Astrocyte of the cerebellum (primary cell): ENCODE data around the gene IP6K3.

Experiments
- DNase-seq: peaks from one replicate; pipeline ENCODE4 v3.0.0-alpha.2; 2011; ENCODE audit warnings: low read depth
- H3K4me3 ChIP-seq: 2 replicates; pipeline ENCODE4 v1.5.1; 2011; ENCODE audit warnings: mild to moderate bottlenecking, low read depth, low read length, moderate library complexity
- in situ Hi-C: cut with HindIII; loops from 2 replicates; pipeline ENCODE4 v1.10.0; 2017; ENCODE audit warnings: low sequenced_read_pairs
- TF ChIP-seq, protein P1 (sequence below): IDR thresholded peaks from 2 replicates; pipeline ENCODE4 v1.5.1; 2012; ENCODE audit warnings: low read length, low read depth, moderate library complexity, mild to moderate bottlenecking; ENCODE audit errors: missing control alignments

The IP6K3 gene

DNA sequence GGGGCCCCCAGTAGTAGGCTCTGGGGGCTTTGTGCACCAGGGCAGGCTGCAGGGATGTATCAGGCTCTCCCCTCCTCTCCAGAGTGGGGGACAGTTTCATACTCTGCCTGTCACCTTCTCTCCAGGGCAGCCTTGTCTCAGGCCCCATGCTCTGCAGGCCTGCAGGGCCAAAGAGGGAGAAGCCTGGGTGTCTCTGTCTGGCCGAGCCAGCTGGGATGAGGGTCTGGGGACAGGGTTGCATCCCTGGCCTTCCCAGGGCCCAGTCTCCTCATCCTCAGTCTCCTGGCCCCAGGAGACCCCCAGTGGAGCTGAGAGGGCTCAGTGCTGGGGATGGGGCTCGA is 14.8 kb upstream of the IP6K3 start:
- in situ Hi-C loops: loop anchor here (10.0 kb wide), 1 partner anchor 177 kb away; the partner anchor contains the start of gene BAK1
- TF ChIP-seq, protein P1, sequence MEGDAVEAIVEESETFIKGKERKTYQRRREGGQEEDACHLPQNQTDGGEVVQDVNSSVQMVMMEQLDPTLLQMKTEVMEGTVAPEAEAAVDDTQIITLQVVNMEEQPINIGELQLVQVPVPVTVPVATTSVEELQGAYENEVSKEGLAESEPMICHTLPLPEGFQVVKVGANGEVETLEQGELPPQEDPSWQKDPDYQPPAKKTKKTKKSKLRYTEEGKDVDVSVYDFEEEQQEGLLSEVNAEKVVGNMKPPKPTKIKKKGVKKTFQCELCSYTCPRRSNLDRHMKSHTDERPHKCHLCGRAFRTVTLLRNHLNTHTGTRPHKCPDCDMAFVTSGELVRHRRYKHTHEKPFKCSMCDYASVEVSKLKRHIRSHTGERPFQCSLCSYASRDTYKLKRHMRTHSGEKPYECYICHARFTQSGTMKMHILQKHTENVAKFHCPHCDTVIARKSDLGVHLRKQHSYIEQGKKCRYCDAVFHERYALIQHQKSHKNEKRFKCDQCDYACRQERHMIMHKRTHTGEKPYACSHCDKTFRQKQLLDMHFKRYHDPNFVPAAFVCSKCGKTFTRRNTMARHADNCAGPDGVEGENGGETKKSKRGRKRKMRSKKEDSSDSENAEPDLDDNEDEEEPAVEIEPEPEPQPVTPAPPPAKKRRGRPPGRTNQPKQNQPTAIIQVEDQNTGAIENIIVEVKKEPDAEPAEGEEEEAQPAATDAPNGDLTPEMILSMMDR: no peak
- no peak overlapping the region for H3K4me3 ChIP-seq
- no peak for DNase-seq

DNA sequence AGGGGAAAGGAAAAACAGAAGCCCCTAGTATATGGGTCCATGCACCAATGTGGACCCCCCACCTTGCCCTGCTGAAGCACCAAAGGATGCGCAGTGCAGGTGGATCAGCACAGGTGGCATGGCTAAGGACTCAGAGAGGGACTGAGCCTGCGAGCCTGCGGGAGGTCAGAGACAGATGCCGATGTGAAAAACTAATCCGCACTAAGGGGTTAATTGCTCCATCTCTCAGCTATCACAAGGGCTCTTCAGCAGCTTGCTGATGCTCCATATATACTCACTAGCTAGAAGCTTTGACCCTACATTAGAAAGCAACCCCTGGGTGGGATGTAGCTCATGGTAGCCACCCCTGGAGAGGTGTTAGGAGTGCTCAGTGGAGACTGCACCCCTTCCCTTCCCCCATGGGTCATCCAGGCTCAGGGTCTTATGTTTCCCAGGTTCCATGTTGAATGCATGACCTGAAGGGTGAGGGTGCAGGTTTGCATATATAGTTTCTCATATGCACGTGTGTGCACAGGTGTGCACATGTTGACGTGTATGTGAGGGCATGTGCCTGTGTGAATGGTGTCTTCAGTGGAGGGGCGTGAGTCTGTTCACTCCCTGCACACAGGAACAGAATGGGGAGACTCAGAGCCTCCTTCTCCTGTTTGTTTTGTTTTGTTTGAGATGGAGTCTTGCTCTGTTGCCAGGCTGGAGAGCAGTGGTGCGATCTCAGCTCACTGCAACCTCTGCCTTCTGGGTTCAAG is 13.4 kb upstream of the IP6K3 start:
- in situ Hi-C loops: loop anchor here (10.0 kb wide), 1 partner anchor 175 kb away; the partner anchor contains the start of gene BAK1
- H3K4me3 ChIP-seq: no peak overlapping the region
- TF ChIP-seq, protein P1: no peak
- no peak for DNase-seq

DNA sequence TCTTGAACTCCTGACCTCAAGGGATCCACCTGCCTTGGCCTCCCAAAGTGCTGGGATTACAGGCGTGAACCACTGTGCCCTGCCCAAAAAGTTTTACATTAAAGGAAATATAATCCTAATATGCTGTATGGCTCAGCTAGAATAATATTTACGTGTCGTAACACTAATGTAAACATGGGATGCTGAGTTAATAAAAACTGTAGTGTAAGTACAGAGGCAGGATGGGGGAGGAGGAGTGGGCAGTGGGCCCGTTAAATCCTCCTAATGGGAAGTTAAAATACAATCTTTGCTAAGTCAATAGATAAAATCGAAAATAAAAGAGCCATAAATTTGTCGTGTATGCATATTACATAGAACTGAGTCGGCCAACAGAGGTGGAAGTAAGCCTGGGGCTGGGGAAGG is 12.1 kb upstream of the IP6K3 start:
- TF ChIP-seq, protein P1: no peak
- in situ Hi-C loops: no loop called here
- DNase-seq: no peak
- no peak overlapping the region for H3K4me3 ChIP-seq

DNA sequence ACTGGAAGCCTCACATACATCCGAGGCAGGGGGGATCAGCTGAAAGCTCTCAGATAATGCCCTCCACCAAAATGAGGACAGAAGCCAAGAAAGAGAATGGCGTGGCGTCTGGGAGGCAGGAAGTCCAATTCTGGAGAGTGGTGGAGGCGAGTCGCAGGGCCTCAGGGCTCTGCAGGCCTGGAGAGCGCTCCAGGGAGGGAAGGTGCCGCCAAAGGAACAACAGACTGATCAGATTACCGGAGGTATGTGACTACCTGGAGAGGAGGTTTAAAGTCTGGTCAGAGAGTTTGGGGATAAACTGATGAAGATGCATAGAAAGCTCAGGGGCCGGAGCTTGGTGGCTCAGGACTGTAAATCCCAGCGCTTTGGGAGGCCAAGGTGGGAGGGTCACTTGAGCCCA is 11.2 kb upstream of the IP6K3 start:
- in situ Hi-C loops: no loop called here
- no peak for DNase-seq

DNA sequence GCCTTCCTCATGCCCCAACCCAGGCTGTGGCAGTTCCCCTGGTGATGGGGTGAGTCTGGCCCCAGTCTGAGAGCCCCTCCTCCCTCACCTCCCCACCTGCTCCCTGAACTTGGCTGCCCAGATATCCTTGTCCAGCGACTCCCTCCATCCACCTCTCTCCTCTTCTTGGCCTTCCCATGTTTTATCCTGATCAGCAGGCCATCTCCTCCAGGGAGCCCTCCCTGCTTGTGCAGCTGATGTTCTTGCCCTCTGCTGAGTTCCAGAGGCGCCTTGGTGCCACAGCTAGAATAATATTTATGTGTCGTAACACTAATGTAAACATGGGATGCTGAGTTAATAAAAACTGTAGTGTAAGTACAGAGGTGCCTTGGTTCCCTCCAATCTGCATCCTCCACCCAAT is 10.4 kb upstream of the IP6K3 start:
- no peak for DNase-seq
- H3K4me3 ChIP-seq: no peak overlapping the region
- TF ChIP-seq, protein P1: no peak
- in situ Hi-C loops: no loop called here

More for the DNA sequence above, 11.2 kb upstream of the IP6K3 start:
- TF ChIP-seq, protein P1: no peak
- no peak overlapping the region for H3K4me3 ChIP-seq

DNA sequence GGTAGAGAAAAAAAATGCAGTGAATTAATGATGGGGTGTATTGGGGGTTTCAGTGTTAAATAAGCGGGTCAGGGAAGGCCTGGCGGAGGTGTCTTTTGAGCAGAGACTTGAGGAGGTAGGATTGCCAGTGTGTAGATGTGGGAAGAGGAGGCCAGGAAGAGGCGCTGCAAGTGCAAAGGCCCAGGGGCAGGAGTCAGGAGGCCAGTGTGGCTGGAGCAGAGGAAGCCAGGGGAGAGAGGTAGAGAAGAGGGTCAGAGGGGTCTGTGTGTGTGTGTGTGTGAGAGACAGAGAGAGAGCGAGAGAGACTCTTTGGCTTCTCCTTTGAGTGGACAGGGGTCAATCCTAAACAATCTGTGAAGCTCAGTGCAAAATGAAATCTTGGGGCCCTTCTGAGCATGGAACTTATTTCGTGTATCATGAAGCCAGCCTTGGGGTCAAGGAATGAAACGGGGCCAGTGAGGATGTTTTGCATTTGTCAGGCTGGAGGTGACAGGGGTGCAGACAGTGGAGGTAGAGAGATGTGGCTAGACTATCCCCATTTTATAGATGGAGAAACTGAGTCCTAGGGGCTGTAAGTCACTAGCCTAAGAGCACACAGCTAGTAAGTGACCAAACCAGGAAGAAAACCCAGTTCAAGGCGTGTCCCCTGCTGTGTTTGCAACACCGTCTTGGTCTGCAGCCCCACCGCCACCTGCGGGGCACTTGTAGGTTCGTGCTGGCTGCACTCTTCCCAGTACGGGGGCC is 9.7 kb upstream of the IP6K3 start:
- in situ Hi-C loops: no loop called here
- no peak for DNase-seq
- TF ChIP-seq, protein P1: no peak
- H3K4me3 ChIP-seq: no peak overlapping the region
